Amniotic epithelial cell (primary cell): ENCODE measurements around the gene ASXL3.

ENCODE experiments used
- DNase-seq: peaks from one replicate; pipeline ENCODE4 v3.0.0-alpha.2; 2010; ENCODE audit warnings: low read depth

Gene ASXL3

GRCh38 chr18:33577685-33578517, at the start of gene ASXL3:
Gene ASXL3 (plus strand): TSS chr18:33578219. CDS start chr18:33578632, 413 bp downstream.
- no peak for DNase-seq

GRCh38 chr18:33532978-33533377, 45.0 kb upstream of the ASXL3 start:
- DNase-seq = no peak

- no peak for DNase-seq
Measured at GRCh38 chr18:33536904-33537303, 41.1 kb upstream of the ASXL3 start.

- DNase-seq = no peak
Measured at GRCh38 chr18:33538418-33539042, 39.5 kb upstream of the ASXL3 start.

GRCh38 chr18:33540392-33540791, 37.6 kb upstream of the ASXL3 start:
- no peak for DNase-seq

- DNase-seq = no peak
Measured at GRCh38 chr18:33541316-33541715, 36.7 kb upstream of the ASXL3 start.

GRCh38 chr18:33556846-33557245, 21.2 kb upstream of the ASXL3 start:
- no peak for DNase-seq

- DNase-seq = no peak
Measured at GRCh38 chr18:33557706-33558105, 20.3 kb upstream of the ASXL3 start.

GRCh38 chr18:33558529-33558928, 19.5 kb upstream of the ASXL3 start:
- DNase-seq = no peak

GRCh38 chr18:33560686-33561370, 17.2 kb upstream of the ASXL3 start:
- peak; percentile 54 for DNase-seq

GRCh38 chr18:33562741-33563140, 15.3 kb upstream of the ASXL3 start:
- DNase-seq = no peak

GRCh38 chr18:33567705-33568104, 10.3 kb upstream of the ASXL3 start:
- no peak for DNase-seq

- DNase-seq = no peak
Measured at GRCh38 chr18:33571998-33572787, 5.8 kb upstream of the ASXL3 start.

- no peak for DNase-seq
Measured at GRCh38 chr18:33573193-33573592, 4.8 kb upstream of the ASXL3 start.

GRCh38 chr18:33575451-33575850, 2.6 kb upstream of the ASXL3 start:
- no peak for DNase-seq

GRCh38 chr18:33576999-33577646, 896 bp upstream of the ASXL3 start:
- no peak for DNase-seq

- DNase-seq = no peak
Measured at GRCh38 chr18:33578518-33579348, 714 bp downstream of the ASXL3 start.

- no peak for DNase-seq
Measured at GRCh38 chr18:33579349-33580215, 1.6 kb downstream of the ASXL3 start.

- DNase-seq = no peak
Measured at GRCh38 chr18:33580546-33580945, 2.5 kb downstream of the ASXL3 start.

GRCh38 chr18:33581856-33582255, 3.8 kb downstream of the ASXL3 start:
- DNase-seq = no peak
